SK-N-SH treated with all-trans-retinoic acid at 6 μM for 48 hours (cell line): ENCODE results near the gene KIF24.

Experiments used
- ATAC-seq: fragments of 200-7000 bp; cut with Tn5 transposase; 3 replicates; pipeline ENCODE4 v1.9.1; 2020; ENCODE audit warnings: mild to moderate bottlenecking, moderate library complexity
- ARNTL ChIP-seq: fragments of 450-650 bp; formaldehyde crosslinking; IDR thresholded peaks from 2 replicates; pipeline ENCODE4 v1.5.0; 2020; ENCODE audit warnings: low read depth, mild to moderate bottlenecking, moderate library complexity, borderline replicate concordance
- BACH2 ChIP-seq: fragments of 250-450 bp; sonication (Bioruptor Pico); IDR thresholded peaks from 2 replicates; pipeline ENCODE4 v1.9.0; 2021; ENCODE audit warnings: mild to moderate bottlenecking, borderline replicate concordance
- CSDC2 ChIP-seq: fragments of 250-450 bp; sonication (Bioruptor Pico); IDR thresholded peaks from 2 replicates; pipeline ENCODE4 v1.5.0; 2020; ENCODE audit warnings: mild to moderate bottlenecking, moderate library complexity
- GLIS3 ChIP-seq: fragments of 250-450 bp; sonication (Bioruptor Pico); IDR thresholded peaks from 2 replicates; pipeline ENCODE4 v1.5.0; 2020; ENCODE audit warnings: mild to moderate bottlenecking, moderate library complexity
- OSR1 ChIP-seq: fragments of 250-450 bp; sonication (Bioruptor Pico); IDR thresholded peaks from 2 replicates; pipeline ENCODE4 v1.8.0; 2022; ENCODE audit warnings: moderate library complexity, mild to moderate bottlenecking, inconsistent platforms
- PPARA ChIP-seq: fragments of 250-450 bp; sonication (Bioruptor Pico); IDR thresholded peaks from 2 replicates; pipeline ENCODE4 v1.5.0; 2020; ENCODE audit warnings: mild to moderate bottlenecking, borderline replicate concordance
- RARB ChIP-seq: fragments of 250-450 bp; sonication (Bioruptor Pico); IDR thresholded peaks from 2 replicates; pipeline ENCODE4 v1.8.0; 2021; ENCODE audit warnings: mild to moderate bottlenecking, moderate library complexity
- TCF4 ChIP-seq: fragments of 250-450 bp; sonication (Bioruptor Pico); IDR thresholded peaks from 2 replicates; pipeline ENCODE4 v1.8.0; 2021; ENCODE audit warnings: mild to moderate bottlenecking, moderate library complexity, borderline replicate concordance
- TOX ChIP-seq: fragments of 250-450 bp; sonication (Bioruptor Pico); IDR thresholded peaks from 2 replicates; pipeline ENCODE4 v1.8.0; 2021; ENCODE audit warnings: mild to moderate bottlenecking, moderate library complexity, borderline replicate concordance
- ZC3H10 ChIP-seq: fragments of 250-450 bp; sonication (Bioruptor Pico); IDR thresholded peaks from 2 replicates; pipeline ENCODE4 v1.5.1; 2021; ENCODE audit warnings: mild to moderate bottlenecking, moderate library complexity
- ZFP3 ChIP-seq: fragments of 250-450 bp; sonication (Bioruptor Pico); IDR thresholded peaks from 2 replicates; pipeline ENCODE4 v1.5.0; 2020; ENCODE audit warnings: mild to moderate bottlenecking, moderate library complexity
- ZFP30 ChIP-seq: fragments of 450-650 bp; formaldehyde crosslinking; IDR thresholded peaks from 2 replicates; pipeline ENCODE4 v1.5.0; 2022; ENCODE audit warnings: mild to moderate bottlenecking, moderate library complexity
- ZNF565 ChIP-seq: fragments of 450-650 bp; formaldehyde crosslinking; conservative IDR thresholded peaks from 2 replicates; pipeline ENCODE4 v1.5.0; 2020; ENCODE audit warnings: low read depth, mild to moderate bottlenecking, moderate library complexity
- ZNF70 ChIP-seq: fragments of 450-650 bp; formaldehyde crosslinking; IDR thresholded peaks from 2 replicates; pipeline ENCODE4 v1.5.0; 2020; ENCODE audit warnings: mild to moderate bottlenecking, moderate library complexity
- ZNF8 ChIP-seq: fragments of 450-650 bp; formaldehyde crosslinking; IDR thresholded peaks from 2 replicates; pipeline ENCODE4 v1.5.0; 2020; ENCODE audit warnings: mild to moderate bottlenecking, moderate library complexity
- TF ChIP-seq, protein P1 (sequence below): fragments of 250-450 bp; sonication (Bioruptor Pico); IDR thresholded peaks from 2 replicates; pipeline ENCODE4 v1.8.0; 2021; ENCODE audit warnings: low read depth, mild to moderate bottlenecking, moderate library complexity, borderline replicate concordance
- TF ChIP-seq, protein P2 (sequence below): fragments of 250-450 bp; sonication (Bioruptor Pico); IDR thresholded peaks from 2 replicates; pipeline ENCODE4 v1.5.1; 2020; ENCODE audit warnings: low read depth, mild to moderate bottlenecking, moderate library complexity
- TF ChIP-seq, protein P3 (sequence below): fragments of 250-450 bp; sonication (Bioruptor Pico); IDR thresholded peaks from 2 replicates; pipeline ENCODE4 v1.8.0; 2020; ENCODE audit warnings: mild to moderate bottlenecking, moderate library complexity, borderline replicate concordance
- TF ChIP-seq, protein P4 (sequence below): fragments of 250-450 bp; sonication (Bioruptor Pico); IDR thresholded peaks from 2 replicates; pipeline ENCODE4 v1.5.1; 2021; ENCODE audit warnings: mild to moderate bottlenecking, moderate library complexity
- TF ChIP-seq, protein P5 (sequence below): fragments of 250-450 bp; sonication (Bioruptor Pico); IDR thresholded peaks from 2 replicates; pipeline ENCODE4 v1.5.0; 2020; ENCODE audit warnings: mild to moderate bottlenecking, moderate library complexity

The KIF24 gene

DNA sequence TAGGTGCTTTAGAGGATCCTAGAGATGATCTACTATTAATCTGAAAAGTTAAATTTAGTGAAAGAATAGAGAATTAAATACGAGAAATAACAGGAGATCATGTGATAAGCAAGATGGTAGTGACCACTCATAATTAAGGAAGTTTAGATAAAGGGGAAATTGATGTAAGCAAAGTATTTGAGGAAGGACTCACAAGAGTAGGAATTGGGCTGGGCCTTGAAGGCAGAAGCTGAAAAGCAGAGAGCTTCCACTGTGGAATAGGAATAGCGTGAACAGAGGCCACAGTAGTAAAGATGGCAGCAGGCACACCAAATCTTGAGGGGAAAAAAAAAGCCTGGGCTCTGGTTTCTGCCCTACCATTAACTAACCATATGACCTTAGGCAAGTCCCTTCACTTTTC lies 38.0 kb downstream of the KIF24 start:
- no peak for TF ChIP-seq TCF4 (CRISPR knock-in tag)
- no peak for TF ChIP-seq ZNF70
- TF ChIP-seq, protein P1, sequence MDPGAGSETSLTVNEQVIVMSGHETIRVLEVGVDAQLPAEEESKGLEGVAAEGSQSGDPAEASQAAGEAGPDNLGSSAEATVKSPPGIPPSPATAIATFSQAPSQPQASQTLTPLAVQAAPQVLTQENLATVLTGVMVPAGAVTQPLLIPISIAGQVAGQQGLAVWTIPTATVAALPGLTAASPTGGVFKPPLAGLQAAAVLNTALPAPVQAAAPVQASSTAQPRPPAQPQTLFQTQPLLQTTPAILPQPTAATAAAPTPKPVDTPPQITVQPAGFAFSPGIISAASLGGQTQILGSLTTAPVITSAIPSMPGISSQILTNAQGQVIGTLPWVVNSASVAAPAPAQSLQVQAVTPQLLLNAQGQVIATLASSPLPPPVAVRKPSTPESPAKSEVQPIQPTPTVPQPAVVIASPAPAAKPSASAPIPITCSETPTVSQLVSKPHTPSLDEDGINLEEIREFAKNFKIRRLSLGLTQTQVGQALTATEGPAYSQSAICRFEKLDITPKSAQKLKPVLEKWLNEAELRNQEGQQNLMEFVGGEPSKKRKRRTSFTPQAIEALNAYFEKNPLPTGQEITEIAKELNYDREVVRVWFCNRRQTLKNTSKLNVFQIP (CRISPR knock-in tag), result no peak
- no peak for TF ChIP-seq PPARA (CRISPR knock-in tag)
- TF ChIP-seq ZFP30 (CRISPR knock-in tag), result no peak
- TF ChIP-seq BACH2 (CRISPR knock-in tag), result no peak
- TF ChIP-seq OSR1 (CRISPR knock-in tag), result no peak
- TF ChIP-seq ZFP3 (CRISPR knock-in tag), result no peak
- ATAC-seq, result no peak

DNA sequence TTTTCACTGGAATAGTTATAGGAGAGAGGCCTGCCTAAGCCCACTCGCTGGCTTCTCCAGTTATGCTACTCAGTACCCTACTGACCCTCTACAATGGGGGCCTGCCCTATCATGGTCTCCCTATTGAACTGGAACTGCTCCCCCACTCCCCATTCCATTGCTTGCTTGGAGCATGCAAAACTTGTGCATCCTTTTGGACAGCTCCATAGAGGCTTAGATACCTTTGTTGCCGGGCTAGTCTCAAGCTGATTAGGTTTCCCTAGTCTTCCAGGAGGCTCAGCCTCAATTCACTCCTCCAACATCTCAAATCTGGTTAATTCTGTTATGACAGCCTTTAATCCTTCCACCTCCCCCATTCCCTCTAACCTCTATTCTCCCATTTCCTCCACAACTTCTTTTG lies 39.9 kb downstream of the KIF24 start:
- ATAC-seq, result no peak
- no peak for TF ChIP-seq ZNF8 (CRISPR knock-in tag)
- TF ChIP-seq ZNF70, result no peak
- no peak for TF ChIP-seq RARB (CRISPR knock-in tag)
- TF ChIP-seq, protein P2, sequence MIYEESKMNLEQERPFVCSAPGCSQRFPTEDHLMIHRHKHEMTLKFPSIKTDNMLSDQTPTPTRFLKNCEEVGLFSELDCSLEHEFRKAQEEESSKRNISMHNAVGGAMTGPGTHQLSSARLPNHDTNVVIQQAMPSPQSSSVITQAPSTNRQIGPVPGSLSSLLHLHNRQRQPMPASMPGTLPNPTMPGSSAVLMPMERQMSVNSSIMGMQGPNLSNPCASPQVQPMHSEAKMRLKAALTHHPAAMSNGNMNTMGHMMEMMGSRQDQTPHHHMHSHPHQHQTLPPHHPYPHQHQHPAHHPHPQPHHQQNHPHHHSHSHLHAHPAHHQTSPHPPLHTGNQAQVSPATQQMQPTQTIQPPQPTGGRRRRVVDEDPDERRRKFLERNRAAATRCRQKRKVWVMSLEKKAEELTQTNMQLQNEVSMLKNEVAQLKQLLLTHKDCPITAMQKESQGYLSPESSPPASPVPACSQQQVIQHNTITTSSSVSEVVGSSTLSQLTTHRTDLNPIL (CRISPR knock-in tag), result no peak
- TF ChIP-seq ZFP3 (CRISPR knock-in tag), result no peak
- no peak for TF ChIP-seq PPARA (CRISPR knock-in tag)

DNA sequence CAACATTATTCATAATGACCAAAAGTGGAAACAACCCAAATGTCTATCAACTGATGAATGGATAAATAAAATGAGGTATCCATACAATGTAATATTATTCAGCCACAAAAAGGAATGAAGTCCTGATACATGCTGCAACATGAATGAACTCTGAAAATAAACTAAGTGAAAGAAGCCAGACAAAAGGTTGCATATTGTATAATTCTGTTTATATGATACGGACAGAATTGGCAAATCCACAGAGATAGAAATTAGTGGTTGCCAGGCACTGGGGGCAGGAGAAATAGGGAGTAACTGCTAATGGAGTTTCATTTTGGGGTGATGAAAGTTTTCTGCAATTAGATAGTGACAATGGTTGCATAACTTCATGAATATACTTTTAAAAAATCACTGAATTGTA lies 47.0 kb downstream of the KIF24 start:
- TF ChIP-seq ZC3H10 (CRISPR knock-in tag), result no peak
- TF ChIP-seq, protein P3, sequence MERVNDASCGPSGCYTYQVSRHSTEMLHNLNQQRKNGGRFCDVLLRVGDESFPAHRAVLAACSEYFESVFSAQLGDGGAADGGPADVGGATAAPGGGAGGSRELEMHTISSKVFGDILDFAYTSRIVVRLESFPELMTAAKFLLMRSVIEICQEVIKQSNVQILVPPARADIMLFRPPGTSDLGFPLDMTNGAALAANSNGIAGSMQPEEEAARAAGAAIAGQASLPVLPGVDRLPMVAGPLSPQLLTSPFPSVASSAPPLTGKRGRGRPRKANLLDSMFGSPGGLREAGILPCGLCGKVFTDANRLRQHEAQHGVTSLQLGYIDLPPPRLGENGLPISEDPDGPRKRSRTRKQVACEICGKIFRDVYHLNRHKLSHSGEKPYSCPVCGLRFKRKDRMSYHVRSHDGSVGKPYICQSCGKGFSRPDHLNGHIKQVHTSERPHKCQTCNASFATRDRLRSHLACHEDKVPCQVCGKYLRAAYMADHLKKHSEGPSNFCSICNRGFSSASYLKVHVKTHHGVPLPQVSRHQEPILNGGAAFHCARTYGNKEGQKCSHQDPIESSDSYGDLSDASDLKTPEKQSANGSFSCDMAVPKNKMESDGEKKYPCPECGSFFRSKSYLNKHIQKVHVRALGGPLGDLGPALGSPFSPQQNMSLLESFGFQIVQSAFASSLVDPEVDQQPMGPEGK (CRISPR knock-in tag), result no peak
- no peak for TF ChIP-seq CSDC2
- TF ChIP-seq, protein P2 (CRISPR knock-in tag), result no peak
- TF ChIP-seq GLIS3 (CRISPR knock-in tag), result no peak
- TF ChIP-seq, protein P4, sequence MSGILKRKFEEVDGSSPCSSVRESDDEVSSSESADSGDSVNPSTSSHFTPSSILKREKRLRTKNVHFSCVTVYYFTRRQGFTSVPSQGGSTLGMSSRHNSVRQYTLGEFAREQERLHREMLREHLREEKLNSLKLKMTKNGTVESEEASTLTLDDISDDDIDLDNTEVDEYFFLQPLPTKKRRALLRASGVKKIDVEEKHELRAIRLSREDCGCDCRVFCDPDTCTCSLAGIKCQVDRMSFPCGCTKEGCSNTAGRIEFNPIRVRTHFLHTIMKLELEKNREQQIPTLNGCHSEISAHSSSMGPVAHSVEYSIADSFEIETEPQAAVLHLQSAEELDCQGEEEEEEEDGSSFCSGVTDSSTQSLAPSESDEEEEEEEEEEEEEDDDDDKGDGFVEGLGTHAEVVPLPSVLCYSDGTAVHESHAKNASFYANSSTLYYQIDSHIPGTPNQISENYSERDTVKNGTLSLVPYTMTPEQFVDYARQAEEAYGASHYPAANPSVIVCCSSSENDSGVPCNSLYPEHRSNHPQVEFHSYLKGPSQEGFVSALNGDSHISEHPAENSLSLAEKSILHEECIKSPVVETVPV (CRISPR knock-in tag), result no peak
- TF ChIP-seq TOX (CRISPR knock-in tag), result no peak
- TF ChIP-seq, protein P1 (CRISPR knock-in tag), result no peak
- TF ChIP-seq ARNTL, result no peak
- TF ChIP-seq ZNF70, result no peak
- ATAC-seq, result no peak

DNA sequence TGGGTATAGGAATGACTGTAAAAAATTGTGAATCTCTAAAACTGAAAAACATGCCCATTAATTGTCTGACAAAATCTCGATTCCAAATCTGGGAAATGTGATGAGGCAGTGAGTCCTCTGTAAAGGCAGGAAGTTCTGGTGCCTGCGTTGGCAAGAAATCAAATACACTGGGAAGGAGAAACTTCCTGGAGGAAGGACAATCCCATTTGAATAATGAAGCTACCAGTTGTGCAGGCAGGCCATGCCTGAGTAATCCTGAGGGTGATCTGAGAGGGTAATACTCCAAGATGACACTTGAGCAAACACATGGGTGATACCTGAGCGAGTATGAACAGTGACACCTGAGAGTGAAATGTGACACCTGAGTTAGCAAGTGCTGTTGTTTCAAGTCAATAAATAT lies 49.7 kb downstream of the KIF24 start:
- no peak for ATAC-seq
- no peak for TF ChIP-seq ARNTL
- TF ChIP-seq, protein P3 (CRISPR knock-in tag), result no peak
- TF ChIP-seq, protein P5, sequence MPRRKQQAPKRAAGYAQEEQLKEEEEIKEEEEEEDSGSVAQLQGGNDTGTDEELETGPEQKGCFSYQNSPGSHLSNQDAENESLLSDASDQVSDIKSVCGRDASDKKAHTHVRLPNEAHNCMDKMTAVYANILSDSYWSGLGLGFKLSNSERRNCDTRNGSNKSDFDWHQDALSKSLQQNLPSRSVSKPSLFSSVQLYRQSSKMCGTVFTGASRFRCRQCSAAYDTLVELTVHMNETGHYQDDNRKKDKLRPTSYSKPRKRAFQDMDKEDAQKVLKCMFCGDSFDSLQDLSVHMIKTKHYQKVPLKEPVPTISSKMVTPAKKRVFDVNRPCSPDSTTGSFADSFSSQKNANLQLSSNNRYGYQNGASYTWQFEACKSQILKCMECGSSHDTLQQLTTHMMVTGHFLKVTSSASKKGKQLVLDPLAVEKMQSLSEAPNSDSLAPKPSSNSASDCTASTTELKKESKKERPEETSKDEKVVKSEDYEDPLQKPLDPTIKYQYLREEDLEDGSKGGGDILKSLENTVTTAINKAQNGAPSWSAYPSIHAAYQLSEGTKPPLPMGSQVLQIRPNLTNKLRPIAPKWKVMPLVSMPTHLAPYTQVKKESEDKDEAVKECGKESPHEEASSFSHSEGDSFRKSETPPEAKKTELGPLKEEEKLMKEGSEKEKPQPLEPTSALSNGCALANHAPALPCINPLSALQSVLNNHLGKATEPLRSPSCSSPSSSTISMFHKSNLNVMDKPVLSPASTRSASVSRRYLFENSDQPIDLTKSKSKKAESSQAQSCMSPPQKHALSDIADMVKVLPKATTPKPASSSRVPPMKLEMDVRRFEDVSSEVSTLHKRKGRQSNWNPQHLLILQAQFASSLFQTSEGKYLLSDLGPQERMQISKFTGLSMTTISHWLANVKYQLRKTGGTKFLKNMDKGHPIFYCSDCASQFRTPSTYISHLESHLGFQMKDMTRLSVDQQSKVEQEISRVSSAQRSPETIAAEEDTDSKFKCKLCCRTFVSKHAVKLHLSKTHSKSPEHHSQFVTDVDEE, result no peak
- TF ChIP-seq ZNF565 (CRISPR knock-in tag), result no peak
